Activated gamma-delta T cell (primary cell): ENCODE results near the gene PCID2.
"Not testable (repeated sequence)": the region's sequence is repeated elsewhere in the genome, so short reads cannot be mapped to it uniquely, and the experiment has no call there.

Source experiments
- DNase-seq: peaks from one replicate; lab custom pipeline; 2025; lab: John Stamatoyannopoulos, UW

Gene PCID2

DNA sequence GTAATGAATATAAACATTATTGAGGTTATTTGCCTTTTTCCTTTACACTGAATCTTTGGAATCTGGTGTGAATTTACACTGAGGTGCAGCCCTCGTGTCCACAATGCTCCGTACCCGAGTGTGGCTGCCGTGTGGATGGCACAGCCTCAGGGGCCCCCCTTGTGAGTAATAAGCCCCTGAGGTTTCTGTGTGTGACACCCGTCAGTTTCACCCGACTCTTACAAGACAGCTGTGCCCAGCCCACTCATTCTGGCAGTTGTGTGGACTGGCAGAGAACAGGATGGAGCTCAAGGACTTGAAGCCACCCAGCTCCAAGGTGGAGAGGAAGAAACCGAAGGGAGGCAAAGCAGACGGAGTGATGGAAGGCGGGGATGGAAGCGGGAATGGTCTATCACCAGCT, 42.2 kb downstream of the PCID2 start:
- DNase-seq: no peak

DNA sequence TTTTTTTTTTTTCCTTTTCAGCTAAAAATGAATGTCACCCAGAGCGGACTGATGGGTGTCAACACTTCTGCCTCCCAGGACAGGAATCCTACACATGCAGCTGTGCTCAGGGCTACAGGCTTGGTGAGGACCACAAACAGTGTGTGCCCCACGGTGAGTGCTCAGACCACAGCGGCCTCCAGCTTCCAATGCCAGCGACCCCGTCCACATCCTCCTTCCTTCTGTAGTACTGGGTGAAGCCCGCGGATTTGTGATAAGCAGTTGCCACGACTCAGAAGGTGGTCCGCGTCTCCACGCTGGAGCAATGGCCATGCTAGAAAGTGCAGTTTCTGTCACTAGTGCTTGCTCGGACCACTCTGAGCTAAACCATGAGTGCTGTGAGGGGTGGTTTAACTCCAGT, 44.0 kb downstream of the PCID2 start:
- no peak for DNase-seq

DNA sequence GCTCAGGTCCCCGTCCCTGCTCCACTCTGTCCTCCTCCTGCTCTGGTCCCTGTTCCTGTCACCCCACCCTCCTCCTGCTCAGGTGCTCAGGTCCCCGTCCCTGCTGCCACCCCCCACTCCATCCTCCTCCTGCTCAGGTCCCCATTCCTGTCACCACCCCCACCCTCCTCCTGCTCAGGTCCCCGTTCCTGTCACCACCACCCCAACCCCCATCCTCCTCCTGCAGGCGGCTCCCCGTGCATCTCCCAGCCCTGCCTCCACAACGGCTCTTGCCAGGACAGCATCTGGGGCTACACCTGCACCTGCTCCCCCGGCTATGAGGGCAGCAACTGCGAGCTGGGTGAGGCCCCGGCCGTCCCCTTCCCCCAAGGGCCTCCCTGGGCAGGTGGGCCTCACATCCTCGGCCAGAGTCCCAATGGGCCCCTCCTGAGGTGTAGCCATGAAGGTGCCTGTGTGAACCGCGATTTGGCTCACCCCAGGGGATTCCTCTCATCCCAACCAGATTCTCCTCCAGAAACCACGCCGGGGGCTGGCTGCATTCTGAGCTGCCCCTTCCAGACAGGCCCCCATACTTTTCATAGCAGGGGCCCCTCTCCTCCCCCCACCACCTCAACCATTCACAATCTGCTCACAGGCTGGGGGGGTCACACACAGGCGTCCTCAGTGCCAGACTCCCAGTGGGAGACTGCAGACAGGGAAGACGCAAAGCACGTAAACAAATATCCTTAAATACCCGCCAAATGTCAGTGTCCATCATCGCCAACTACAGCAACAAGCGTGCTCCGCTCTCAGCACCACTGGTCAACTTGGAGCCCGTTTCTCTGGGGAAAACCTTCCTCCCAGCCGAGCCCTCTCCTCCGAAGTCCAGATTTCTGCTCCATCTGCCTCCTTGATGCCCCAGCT, 45.4 kb downstream of the PCID2 start:
- DNase-seq: no peak

DNA sequence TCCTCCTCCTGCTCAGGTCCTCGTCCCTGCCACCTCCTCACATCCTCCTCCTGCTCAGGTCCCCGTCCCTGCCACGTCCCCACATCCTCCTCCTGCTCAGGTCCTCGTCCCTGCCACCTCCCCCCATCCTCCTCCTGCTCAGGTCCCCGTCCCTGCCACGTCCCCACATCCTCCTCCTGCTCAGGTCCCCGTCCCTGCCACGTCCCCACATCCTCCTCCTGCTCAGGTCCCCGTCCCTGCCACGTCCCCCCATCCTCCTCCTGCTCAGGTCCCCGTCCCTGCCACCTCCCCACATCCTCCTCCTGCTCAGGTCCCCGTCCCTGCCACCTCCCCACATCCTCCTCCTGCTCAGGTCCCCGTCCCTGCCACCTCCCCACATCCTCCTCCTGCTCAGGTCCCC, 46.5 kb downstream of the PCID2 start:
- not testable (repeated sequence) for DNase-seq

DNA sequence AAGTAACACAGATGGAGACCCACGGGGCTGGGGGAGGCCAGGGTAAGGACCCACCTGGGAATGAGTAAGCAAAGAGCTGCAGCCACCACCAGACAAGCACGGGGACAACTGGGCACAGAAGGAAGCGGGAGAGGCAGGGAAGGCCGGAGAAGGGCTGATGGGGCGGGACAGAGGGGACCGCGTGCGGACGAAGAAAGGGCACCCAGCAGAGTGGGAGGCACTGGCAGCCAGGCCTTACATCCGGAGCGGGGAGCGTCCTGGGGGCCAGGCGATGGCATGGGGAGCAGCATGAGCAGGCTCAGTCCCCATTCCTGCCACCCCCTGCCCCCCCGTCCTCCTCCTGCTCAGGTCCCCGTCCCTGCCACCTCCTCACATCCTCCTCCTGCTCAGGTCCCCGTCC, 47.0 kb downstream of the PCID2 start:
- DNase-seq: no peak

DNA sequence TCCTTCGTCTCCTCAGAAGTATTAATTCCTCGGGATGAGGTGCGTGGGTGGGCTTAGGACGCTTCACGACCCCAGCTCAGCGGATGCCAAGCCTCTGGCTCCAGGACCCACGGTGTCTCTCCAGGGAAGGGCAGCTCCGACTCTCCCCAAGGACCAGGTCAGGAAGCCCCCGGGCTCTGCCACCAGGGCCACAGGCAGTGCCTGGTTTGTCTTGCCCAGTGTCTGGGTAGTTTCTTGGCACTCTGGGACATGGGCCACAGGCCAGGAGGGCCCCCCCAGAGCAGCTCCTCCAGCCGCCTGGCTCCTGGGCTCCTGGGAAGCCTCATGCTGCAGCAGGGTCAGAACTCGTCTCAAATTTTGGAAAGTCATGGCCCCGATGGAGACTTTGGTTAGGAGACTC, 47.5 kb downstream of the PCID2 start:
- no peak for DNase-seq

DNA sequence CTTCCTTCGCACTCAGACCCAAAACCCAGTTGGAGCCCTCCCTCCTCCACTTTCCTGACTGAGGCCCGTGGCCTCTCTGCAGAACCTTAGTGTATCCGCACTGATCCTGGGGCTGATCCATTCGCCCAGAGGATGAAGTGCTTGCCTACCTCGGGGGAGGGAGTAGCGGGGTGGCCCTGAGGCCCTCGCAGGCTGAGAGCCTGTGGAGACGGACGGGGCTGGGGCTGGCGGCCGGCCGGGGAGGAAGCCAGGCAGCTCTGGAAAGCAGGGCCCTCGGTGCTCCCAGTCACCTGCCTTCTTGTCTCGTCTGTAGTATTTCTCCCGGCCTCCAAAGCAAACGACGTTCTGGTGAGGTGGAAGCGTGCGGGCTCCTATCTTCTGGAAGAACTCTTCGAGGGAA, 48.8 kb downstream of the PCID2 start:
- DNase-seq: no peak

DNA sequence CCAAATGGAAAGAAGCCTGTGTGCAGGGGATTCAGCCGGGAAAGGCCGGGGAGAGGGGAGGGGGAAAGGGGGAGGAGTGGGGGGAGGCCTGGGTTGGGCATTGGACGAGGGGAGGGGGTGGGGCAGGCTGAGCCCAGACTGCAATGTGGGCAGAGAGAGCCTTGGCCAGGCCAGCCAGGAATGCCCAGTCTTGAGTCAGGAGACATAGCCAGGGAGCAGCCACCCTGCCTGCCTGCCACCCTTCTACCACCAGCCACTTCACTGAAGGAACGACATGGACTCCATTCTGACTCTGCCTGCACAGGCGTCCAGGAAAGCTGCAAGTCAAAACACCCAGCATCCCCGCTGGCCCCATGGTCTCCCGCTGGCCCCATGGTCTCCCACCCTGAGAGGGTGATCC, 49.5 kb downstream of the PCID2 start:
- DNase-seq: no peak

DNA sequence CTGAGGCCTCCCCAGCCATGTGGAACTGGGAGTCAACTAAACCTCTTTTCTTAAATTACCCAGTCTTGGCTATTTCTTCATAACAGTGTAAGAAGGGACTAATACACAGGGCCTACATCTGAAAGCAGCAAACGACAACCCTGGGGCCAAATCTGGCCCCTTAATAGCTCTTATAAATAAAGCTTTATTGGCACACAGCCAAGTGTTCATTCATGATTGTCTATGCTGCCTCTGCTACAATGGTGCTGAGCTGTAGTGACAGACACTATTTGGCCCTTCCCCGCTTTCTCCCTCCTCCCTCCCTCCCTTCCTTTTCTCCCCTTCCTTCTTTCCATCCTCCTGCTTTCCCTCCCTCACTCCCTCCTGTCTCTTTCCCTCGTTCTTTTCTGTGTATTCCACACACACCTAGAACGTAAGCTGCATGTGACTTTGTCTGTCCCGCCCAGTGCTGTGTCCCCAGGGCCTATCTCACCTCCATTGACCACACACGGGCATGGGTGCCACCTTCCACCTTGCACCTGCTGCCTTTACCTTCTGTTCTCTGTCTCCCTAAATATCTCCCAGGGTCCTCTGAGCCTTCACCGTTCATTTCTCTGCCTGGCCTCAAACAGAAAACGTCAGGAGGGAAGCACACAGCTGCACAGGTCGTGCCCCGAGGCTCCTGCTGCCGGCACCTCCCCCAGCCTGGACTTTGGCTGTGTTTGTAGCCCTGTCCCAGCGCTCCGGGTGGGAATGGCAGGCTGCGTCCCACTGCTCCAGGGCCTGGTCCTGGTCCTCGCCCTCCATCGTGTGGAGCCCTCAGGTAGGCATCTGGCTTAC, 50.3 kb downstream of the PCID2 start, which contains the start of gene PROZ:
Gene PROZ (plus strand): TSS at position 720 of the 819 bp plus-strand sequence. CDS start 13 bp downstream, at position 733.
- DNase-seq: no peak

DNA sequence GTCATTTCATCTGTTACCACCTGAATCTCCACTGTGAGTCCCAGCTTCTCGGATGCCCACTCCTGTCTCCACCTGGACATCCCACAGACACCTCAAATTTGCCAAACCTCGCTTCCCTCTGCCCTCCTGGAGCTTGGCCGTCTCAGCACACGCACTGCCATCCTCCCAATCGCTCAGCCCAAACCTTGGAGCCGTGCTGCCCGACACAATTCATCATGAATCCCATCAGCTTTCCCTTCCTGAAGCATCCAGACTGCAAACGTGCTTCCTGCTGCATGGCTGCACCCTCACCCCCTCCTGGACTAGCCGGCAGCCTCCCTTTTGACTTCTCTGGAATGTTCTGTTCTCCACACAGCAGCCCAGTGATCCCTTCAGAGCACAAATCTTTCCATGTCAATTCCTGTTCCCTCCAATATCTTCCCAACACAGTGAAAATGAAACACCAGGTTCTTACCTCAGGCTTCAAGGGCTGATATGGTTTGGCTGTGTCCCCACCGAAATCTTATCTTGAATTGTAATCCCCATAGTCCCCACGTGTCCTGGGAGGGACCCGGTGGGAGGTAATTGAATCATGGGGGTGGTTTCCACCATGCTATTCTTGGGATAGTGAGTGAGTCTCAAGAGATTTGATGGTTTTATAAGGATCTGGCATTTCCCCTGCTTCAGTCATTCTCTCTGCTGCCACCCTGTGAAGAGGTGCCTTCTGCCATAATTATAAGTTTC, 51.1 kb downstream of the PCID2 start:
- no peak for DNase-seq

DNA sequence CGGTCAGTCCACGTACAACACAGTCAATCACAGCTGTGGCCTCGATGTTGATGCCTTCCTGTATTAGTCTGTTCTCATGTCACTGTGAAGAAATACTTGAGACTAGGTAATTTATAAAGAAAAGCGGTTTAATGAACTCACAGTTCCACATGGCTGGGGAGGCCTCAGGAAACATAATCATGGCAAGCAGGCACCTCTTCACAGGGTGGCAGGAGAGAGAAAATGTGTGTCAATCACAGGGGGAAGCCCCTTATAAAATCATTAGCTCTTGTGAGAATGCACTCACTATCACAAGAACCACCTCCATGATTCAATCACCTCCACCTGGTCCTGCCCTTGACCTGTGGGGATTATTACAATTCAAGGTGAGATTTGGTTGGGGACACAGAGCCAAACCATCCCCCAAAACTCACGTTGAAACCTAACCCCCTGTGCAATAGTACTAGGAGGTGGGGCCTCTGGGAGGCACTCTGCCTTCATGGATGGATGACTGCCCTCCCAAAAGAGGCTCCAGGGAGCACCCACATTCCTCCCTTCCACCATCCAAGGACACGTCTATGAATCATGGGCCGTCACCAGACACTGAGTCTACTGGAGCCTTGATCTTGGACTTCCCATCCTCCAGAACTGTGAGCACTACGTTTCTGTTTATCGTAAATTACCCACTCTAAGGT, 52.4 kb downstream of the PCID2 start:
- no peak for DNase-seq

DNA sequence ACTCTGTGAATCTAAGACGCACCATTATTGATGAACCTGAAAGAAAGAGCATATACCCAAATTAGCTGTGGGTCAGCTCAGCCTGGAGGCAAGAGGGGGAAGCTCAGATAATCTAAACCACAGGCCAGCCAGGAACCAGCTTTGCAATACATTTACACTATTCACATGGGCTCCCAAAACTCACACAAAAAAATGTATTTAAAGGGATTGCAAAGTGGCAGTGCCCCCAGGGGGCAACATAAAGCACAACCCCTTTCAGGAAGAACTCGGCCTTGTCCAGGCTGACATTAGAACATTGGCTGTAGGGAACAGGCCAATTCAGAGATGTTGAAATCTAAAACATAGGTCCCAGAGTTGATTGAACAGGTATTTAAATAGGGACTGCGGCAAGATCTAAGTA, 53.3 kb downstream of the PCID2 start:
- DNase-seq: no peak

DNA sequence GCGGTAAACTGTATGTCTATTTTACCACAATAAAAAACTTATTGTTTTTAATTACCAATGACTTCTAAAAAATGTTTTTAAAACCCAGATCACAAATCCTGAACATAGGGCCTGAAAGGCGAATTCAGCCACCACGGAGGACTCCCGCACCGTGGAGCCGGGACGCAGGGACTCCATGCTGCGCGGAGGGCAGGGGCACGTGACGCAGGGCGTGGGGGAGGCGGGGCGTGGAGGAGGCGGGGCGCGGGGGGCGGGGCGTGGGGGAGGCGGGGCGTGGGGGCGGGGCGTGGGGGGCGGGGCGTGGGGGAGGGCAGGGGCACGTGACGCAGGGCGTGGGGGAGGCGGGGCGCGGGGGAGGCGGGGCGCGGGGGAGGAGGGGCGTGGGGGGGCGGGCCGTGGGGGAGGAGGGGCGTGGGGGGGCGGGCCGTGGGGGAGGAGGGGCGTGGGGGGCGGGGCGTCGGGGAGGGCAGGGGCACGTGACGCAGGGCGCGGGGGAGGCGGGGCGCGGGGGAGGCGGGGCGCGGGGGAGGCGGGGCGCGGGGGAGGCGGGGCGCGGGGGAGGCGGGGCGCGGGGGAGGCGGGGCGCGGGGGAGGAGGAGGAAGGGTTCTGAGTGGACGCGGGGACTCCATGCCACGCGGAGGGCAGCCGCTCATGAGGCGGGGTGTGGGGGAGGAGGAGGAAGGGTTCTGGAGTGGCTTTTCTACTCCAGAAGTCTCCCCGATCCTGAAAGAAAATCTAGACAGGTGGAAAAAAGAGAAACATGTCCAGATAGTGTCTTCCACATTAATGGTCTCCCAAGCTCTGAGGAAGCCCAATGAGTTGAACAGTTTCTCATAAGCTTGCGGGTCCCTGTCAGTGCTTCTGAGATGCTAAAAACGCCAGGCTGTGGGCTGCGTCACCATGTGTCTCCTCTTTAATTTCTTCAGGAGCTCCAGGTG, 54.4 kb downstream of the PCID2 start:
- peak; percentile 83 for DNase-seq

DNA sequence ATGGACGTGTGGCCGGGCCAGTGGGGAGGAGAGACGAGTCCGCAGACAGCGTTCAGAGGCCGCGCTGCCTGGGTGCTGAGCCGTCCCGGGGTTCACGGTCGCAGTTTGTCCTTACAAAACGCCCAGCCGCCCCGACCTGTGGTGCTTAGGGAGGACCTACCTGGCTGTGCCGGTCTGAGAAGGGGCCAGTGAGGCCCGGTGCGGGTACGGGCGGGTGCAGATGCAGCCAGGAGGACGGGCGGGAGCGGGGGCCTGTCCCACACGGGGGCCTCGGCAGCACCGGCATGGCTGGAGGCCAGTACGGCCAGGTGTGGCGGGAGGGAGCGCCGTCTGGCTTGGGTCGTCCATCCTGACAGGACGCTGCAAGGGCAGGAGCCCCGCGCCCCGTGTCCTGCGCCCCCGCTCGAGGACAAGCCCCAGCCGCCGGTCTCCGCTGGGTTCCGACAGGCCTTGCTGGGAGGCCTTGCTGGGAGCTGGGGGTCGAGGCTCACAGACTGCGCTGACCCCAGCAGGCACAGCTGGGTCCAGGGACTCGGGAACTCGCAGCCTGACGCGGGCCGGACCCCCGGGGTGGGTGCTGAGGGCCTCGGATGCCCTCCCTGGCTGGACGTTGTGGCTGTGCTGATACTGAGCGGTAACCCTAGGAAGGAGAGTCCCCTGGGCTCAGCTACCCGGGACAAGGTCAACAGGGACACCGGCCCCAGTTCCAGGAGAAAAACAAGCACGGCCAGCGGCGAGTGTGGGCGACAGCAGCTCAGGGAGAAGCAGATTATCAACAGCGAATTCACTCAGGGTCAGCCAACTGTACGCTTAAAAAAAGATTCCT, 55.3 kb downstream of the PCID2 start:
- DNase-seq: no peak

DNA sequence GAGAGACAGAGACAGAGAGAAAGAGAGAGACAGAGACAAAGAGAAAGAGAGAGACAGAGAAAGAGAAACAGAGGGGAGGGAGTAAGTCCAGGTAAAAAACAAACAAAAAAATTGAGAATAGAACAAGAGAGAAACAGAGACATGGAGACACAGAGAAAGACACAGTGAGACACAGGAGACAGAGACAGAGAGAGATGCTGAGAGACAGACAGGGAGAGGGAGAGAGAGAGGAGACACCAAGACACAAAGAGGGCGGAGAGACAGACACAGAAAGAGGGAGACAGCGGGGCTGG, 55.8 kb downstream of the PCID2 start:
- DNase-seq: no peak

DNA sequence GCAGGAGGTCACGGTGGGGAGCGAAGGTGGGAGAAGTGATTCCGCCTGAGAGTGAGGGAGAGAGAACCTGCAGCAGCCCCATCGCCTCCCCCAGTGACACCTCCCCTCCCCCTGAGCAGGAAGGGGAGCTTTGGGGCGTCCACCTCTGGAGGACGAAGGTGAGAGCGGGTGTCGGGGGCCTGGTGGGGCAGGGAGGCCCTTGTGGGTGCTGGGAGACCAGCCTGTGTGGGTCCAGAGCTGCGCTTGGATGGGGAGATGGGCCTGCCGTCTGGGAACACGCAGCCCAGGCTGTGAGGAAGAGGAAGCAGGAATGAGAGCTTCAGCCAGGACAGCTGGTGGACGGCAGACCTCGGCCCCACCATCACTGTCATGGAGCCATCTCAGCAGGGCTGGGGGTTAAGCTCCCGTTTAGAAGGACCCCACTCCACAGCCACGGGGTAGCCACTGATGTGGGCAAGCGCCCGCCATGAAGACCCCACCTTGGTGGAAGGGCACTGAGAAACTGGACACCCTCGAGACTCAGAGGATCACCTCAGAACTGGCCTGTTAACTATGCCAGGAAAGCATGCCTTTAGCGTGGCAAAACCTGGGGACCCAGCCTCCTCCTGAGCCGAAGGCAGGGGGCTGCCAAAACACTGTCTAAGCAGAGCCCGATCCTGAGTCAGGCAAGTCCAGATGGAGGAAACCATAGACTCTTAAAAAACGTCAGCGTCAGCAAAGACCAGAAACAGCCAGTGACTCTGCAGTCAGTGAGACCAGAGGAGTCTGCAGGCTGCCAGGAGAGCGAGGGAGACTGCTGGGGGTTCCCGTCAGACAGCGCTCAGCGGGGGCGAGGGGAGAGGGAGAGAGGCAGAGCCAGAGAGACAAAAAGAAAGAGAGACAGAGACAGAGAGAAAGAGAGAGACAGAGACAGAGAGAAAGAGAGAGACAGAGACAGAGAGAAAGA, 56.5 kb downstream of the PCID2 start:
- no peak for DNase-seq

DNA sequence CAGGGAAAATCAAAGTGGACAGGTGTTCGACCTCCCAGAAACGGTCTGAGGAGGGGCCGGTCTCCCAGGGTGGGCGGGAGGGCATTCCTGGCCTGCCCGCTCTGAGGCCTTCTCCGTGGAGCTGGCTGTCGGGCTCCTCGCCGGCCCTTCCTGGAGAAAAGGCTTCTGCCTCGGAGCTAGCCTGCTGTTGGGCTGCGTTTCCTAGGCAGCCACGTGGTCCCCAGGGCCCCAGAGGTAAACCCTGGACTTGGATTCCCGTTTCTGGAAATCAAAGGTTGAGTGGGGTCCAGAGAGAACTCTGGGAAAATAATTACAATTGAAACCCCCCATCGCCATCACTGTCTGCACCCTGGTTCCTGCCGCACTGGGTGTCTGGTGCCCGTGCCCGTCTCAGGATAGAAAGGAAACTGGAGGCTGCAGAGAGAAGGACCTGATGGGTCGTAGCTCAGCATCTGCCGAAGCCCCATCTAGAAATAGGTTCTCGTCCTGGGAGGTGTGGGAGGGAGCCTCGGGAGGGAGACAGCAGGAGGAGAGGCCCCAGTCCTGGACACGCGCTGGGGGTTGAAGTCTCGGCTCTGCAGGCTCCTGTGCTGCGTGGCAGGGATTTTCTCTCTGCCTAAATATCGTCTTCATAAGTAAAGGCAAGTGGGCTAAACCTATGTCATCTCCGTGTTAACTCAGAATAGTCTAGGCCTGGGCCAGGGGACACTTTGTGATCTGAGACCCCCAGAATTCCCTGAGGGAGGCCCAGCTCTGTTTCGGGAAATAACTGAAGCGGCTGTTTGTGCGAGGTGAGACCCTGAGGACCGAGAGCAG, 57.7 kb downstream of the PCID2 start:
- DNase-seq: no peak
